GM23248 (cell line): ENCODE measurements around the gene LOXHD1.

Experiments used
- EZH2 ChIP-seq: fragments of 200-600 bp; sonication (generic); IDR thresholded peaks from 2 replicates; pipeline ENCODE4 v1.6.1; 2018; ENCODE audit warnings: antibody characterized with exemption, mild to moderate bottlenecking; ENCODE audit not compliant: insufficient read depth, poor library complexity, severe bottlenecking
- EZH2phosphoT487 ChIP-seq: fragments of 200-600 bp; sonication (generic); IDR thresholded peaks from 2 replicates; pipeline ENCODE4 v1.6.1; 2018; ENCODE audit warnings: antibody characterized with exemption, moderate library complexity, mild to moderate bottlenecking, low read depth; ENCODE audit not compliant: insufficient read depth

GRCh38 chr18:46480226-46480625 lies 176.8 kb downstream of the LOXHD1 start:
- TF ChIP-seq EZH2phosphoT487 (no peak), EZH2 (no peak)
